ENCODE measurements around the gene STARD3NL. TPM values are rescaled to one million over a fixed set of nuclear protein-coding genes. Genes with fewer than 3 reads are reported as not detected.
"Not testable (repeated sequence)": the region's sequence is repeated elsewhere in the genome, so short reads cannot be mapped to it uniquely, and the experiment has no call there.

The STARD3NL gene, protein sequence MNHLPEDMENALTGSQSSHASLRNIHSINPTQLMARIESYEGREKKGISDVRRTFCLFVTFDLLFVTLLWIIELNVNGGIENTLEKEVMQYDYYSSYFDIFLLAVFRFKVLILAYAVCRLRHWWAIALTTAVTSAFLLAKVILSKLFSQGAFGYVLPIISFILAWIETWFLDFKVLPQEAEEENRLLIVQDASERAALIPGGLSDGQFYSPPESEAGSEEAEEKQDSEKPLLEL
- 21.8 TPM for total RNA-seq
- long read RNA-seq, transcript STARD3NL-201 (9 exons, 1,728 nt) = major isoform, 38 of 44 reads
- long read RNA-seq, partial matches to known transcripts = 1 of 44 reads
- long read RNA-seq, other reads (novel, unspliced or antisense) = 1 of 44 reads

DNA sequence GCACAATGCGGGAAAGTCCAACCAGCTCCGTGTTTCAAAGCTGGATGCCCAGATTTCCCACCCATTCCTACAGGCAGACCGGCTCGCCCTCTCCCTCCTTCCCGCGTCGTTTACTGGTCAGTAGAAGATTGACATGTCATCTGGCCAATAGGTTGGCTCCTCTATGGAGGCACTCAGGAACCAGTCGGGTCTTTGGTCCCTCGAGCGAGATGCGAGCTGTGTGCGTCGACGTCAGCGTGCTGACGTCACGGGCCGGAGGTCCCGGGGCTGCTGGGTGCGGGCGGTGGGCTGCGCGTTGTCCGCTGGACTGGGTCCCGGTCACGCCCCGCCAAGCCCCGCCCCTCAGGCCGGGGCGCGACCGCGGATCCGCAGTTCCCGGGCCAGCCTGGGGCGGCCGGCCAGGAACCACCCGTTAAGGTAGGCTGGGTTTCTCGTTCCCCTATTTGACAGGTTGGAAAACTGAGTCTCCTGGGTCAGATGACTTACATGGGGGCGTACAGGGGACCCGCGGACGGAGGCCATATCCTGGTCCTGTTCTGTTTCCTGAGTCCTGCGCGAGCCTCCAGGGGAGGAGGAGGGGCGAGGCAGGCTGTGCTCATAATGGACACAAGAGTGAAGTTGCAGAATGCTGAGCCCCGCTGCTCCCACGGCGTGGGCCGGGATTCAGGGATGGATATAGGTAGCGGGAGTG lies at the start of gene STARD3NL:
Gene STARD3NL, plus strand, starts transcription at position 242 of the 691 bp plus-strand sequence. CDS start 29,260 bp downstream, outside the sequence.
- ATAC-seq (ENCODE audit: poor library complexity) (peak; percentile 98), DNase-seq (peak; percentile 95)
- intact Hi-C loops (cut with DNase I) = no loop called here

GRCh38 chr7:38129162-38129561 lies 48.9 kb upstream of the STARD3NL start:
- no peak for DNase-seq
- intact Hi-C loops (cut with DNase I) = no loop called here
- ATAC-seq (ENCODE audit: poor library complexity) = no peak

GRCh38 chr7:38129579-38129978 lies 48.5 kb upstream of the STARD3NL start:
- ATAC-seq (ENCODE audit: poor library complexity) (no peak), DNase-seq (no peak)
- intact Hi-C loops (cut with DNase I) = no loop called here

DNA sequence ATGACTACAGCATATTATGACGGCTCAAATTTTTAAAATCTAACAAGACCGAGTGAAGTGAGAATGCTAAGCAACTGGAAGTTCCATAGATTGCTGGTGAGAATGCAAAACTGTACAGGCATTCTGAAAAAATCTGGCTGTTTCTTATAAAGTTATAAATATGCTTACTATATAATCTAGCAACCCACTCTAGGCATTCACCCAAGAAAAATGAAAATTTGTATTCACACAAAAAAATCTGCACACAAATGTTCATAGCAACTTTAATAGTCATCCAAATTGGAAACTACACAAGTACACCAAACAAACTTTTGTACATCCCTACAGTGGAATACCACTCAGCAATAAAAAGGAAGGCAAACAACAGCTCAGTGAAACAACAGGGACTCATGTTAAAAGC lies 39.9 kb upstream of the STARD3NL start:
- DNase-seq (no peak), ATAC-seq (ENCODE audit: poor library complexity) (no peak)
- intact Hi-C loops (cut with DNase I) = no loop called here

GRCh38 chr7:38141187-38141586 lies 36.9 kb upstream of the STARD3NL start:
- intact Hi-C loops (cut with DNase I) = no loop called here
- no peak for ATAC-seq (ENCODE audit: poor library complexity)
- DNase-seq = no peak

GRCh38 chr7:38142736-38143135 lies 35.3 kb upstream of the STARD3NL start:
- ATAC-seq (ENCODE audit: poor library complexity) (no peak), DNase-seq (no peak)
- intact Hi-C loops (cut with DNase I) = no loop called here

- no peak for ATAC-seq (ENCODE audit: poor library complexity)
- intact Hi-C loops (cut with DNase I) = no loop called here
- no peak for DNase-seq
Measured at GRCh38 chr7:38147005-38147404, 31.0 kb upstream of the STARD3NL start.

DNA sequence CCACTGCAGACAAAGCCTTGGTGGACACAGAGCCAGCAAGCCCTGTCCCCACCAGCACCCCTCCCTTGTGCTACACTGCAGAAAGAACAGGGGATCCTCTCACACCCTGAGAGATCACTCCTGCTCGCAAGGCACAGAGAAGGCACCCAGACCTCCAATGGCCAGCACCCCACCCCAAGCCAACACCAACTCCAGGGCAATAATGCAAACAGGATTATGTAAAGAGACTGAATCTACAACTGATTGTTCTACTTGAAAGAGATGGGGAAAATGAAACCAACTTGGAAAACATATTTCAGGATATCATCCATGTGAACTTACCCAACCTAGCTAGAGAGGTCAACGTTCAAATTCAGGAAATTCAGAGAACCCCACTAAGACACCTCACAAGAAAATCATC lies 26.5 kb upstream of the STARD3NL start:
- ATAC-seq (ENCODE audit: poor library complexity) (no peak), DNase-seq (no peak)
- intact Hi-C loops (cut with DNase I) = no loop called here

DNA sequence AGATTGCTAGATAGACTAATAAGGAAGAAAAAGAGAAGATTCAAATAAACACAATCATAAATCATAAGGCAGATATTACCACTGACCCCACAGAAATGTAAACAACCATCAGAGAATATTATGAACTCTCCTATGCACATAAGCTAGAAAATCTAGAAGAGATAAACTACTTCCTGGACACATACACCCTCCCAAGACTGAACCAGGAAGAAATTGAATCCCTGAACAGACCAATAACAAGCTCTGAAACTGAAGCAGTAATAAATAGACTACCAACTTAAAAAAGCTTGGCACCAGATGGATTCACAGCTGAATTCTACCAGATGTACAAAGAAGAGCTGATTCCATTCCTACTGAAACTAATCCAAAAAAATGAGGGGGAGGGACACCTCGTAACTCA lies 24.5 kb upstream of the STARD3NL start:
- ATAC-seq (ENCODE audit: poor library complexity) (no peak), DNase-seq (no peak)
- intact Hi-C loops (cut with DNase I) = no loop called here

- DNase-seq = no peak
- no peak for ATAC-seq (ENCODE audit: poor library complexity)
- intact Hi-C loops (cut with DNase I) = no loop called here
Measured at GRCh38 chr7:38154278-38154677, 23.8 kb upstream of the STARD3NL start.

DNA sequence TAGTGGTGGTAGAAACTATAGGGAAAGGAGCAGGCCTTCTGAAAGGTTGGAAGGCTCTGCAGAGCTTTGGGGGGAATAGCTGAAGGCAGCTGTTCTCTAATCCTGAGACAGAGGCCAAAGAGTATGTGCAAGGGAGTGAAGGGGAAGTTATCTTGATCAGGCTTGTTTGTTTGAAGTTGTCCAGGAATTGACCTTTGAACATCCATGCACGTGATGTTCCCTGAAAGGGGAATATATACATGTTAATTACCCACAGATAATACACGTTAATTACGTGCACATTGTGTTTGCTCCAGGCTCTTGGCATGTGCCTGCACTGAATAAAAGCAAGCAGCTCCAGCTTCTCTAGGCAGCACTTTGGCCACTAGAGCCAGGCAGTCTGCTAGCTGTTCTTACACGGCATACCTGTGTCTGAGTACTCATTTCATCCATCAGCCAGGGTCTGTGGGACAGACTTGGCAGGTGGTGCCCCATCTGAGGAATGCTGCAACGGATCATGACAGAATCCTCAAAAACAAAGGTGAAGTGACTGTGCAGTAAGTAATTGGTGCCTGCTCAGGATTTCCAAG lies 18.0 kb upstream of the STARD3NL start:
- no peak for ATAC-seq (ENCODE audit: poor library complexity)
- DNase-seq = no peak
- intact Hi-C loops (cut with DNase I) = no loop called here

DNA sequence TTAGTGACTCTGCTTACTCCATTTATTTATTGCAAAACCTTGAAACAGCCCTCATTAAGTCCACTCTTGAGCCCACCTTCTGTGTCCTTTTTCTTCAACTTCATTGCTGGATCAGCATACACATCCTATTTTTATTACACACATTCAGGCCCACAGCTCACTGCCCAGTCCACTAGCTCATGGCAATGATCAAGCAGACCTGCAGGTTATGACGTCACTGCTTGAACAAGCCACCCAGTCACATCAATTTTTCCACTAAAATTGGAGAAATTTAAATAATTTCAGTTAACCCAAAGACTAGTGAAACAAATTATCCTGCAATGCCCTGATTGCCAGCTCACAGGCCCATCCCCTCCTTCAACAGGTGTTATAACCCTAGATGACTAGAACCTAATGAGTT lies 16.0 kb upstream of the STARD3NL start:
- no peak for DNase-seq
- intact Hi-C loops (cut with DNase I) = no loop called here
- no peak for ATAC-seq (ENCODE audit: poor library complexity)

DNA sequence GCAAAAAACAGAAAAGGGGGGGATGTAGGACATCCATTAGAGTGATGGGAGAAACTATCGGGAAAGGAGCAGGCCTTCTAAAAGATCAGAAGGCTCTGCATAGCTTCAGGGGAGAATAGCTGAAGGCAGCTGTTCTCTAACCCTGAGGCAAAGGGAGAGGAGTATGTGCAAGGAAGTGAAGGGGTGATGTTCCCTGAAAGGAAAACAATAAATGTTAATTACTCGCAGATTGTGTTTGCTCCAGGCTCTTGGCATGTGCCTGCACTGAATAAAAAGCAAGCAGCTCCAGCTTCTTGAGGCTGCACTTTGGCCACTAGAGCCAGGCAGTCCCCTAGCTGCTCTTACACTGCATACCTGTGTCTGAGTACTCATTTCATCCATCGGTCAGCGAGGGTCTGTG lies 14.4 kb upstream of the STARD3NL start:
- intact Hi-C loops (cut with DNase I) = no loop called here
- ATAC-seq (ENCODE audit: poor library complexity) = no peak

DNA sequence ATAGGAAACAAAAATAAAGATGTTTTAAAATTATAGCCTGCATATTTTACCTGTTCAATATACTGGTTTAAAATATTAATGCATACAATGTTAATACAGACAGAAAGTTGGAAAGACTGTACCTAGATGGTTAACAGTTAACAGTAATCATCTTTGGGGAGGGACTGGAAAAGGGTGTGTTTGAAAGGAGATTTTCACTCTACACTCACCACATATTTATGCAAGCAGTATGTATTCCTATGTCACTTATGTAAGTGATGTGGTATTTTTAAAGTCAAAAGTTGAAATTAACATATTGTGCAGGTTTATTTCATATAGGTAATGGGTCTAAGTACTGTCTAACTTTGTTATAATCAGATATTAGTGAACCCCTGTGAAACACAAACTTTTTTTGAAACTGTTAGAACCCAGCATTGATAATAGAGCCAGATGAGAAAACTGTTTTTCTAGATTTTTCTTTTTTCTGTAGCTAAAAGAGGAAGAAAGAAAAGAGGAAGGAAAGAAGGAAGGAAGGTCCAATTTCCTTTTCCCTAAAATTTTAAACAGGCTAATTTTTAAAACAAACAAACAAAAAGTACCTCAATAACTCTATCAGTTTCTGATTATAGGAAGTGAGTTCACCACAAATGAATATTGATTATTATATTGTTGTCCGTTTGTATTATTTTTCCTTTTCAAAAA lies 9.0 kb upstream of the STARD3NL start:
- intact Hi-C loops (cut with DNase I) = no loop called here
- DNase-seq (no peak), ATAC-seq (ENCODE audit: poor library complexity) (no peak)

More for the DNA sequence above, 14.4 kb upstream of the STARD3NL start:
- no peak for DNase-seq

- DNase-seq (peak; percentile 46), ATAC-seq (ENCODE audit: poor library complexity) (peak; percentile 36)
- intact Hi-C loops (cut with DNase I) = no loop called here
Measured at GRCh38 chr7:38169847-38170246, 8.2 kb upstream of the STARD3NL start.

- no peak for DNase-seq
- intact Hi-C loops (cut with DNase I) = no loop called here
- no peak for ATAC-seq (ENCODE audit: poor library complexity)
Measured at GRCh38 chr7:38171623-38172391, 6.2 kb upstream of the STARD3NL start.

DNA sequence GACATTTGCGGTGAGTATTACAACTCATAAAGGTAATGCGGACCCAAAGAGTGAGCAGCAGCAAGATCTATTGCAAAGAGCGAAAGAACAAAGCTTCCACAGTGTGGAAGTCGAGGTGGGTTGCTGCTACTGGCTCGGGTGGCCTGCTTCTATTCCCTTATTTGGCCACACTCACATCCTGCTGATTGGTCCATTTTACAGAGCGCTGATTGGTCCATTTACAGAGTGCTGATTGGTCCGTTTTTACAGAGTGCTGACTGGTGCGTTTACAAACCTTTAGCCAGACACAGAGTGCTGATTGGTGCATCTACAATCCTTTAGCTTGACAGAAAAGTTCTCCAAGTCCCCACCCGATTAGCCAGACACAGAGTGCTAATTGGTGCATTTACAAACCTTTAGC lies 2.5 kb upstream of the STARD3NL start:
- DNase-seq; intact Hi-C loops (cut with DNase I); ATAC-seq (ENCODE audit: poor library complexity): not testable (repeated sequence)

- no peak for ATAC-seq (ENCODE audit: poor library complexity)
- intact Hi-C loops (cut with DNase I) = no loop called here
- DNase-seq = no peak
Measured at GRCh38 chr7:38177621-38178003, 433 bp upstream of the STARD3NL start.
